ENCODE results near the gene ZYG11A.

- TF ChIP-seq POLR2A (IDR thresholded peaks at IDR 0.05) (no peak), CTCF (IDR thresholded peaks at IDR 0.05) (no peak)
Measured at GRCh38 chr1:52798331-52798730, 44.2 kb upstream of the ZYG11A start.

Data from prostate gland (tissue), 2 donors.